GM23338 (cell line): ENCODE data around the gene ARHGEF10L. TPM values are rescaled to one million over a fixed set of nuclear protein-coding genes. Genes with fewer than 3 reads are reported as not detected.
A peak's percentile ranks its signal among the peaks of the same experiment; 100 is the strongest.

ENCODE experiments used
- ATAC-seq: fragments of 200-7000 bp; cut with Tn5 transposase; 3 replicates; pipeline ENCODE4 v1.9.1; 2020
- DNase-seq: peaks from one replicate; pipeline ENCODE4 v3.0.0-alpha.2; 2015; ENCODE audit warnings: low spot score
- H2AFZ ChIP-seq: fragments of 200-600 bp; sonication (generic); 2 replicates; pipeline ENCODE4 v1.8.0; 2016; ENCODE audit warnings: antibody characterized with exemption, mild to moderate bottlenecking, moderate library complexity
- H3F3A ChIP-seq: fragments of 200-600 bp; sonication (generic); replicated peaks from 2 replicates; pipeline ENCODE4 v1.8.0; 2017; ENCODE audit warnings: antibody characterized with exemption, mixed run types, low read depth
- H3K27ac ChIP-seq: fragments of 200-600 bp; sonication (generic); 2 replicates; pipeline ENCODE4 v1.6.1; 2016; ENCODE audit warnings: low read depth
- H3K27me3 ChIP-seq: fragments of 200-600 bp; sonication (generic); 2 replicates; pipeline ENCODE4 v1.8.0; 2016; ENCODE audit warnings: mild to moderate bottlenecking, mixed run types, moderate library complexity; ENCODE audit not compliant: insufficient read depth
- H3K36me3 ChIP-seq: fragments of 200-600 bp; sonication (generic); 2 replicates; pipeline ENCODE4 v1.8.0; 2016; ENCODE audit warnings: mild to moderate bottlenecking; ENCODE audit not compliant: insufficient read depth
- H3K4me1 ChIP-seq: fragments of 200-600 bp; sonication (generic); 2 replicates; pipeline ENCODE4 v1.8.0; 2016; ENCODE audit warnings: mild to moderate bottlenecking, moderate library complexity; ENCODE audit not compliant: insufficient read depth
- H3K4me2 ChIP-seq: fragments of 200-600 bp; sonication (generic); 2 replicates; pipeline ENCODE4 v1.7.1; 2017; ENCODE audit warnings: mixed run types
- H3K4me3 ChIP-seq: fragments of 200-600 bp; sonication (generic); 2 replicates; pipeline ENCODE4 v1.6.1; 2016; ENCODE audit warnings: mixed run types
- H3K79me2 ChIP-seq: fragments of 200-600 bp; sonication (generic); replicated peaks from 2 replicates; pipeline ENCODE4 v1.8.0; 2017; ENCODE audit warnings: mild to moderate bottlenecking; ENCODE audit not compliant: insufficient read depth
- H3K9me2 ChIP-seq: fragments of 200-600 bp; sonication (generic); 2 replicates; pipeline ENCODE4 v1.8.0; 2017; ENCODE audit not compliant: insufficient read depth
- H4K20me1 ChIP-seq: fragments of 200-600 bp; sonication (generic); replicated peaks from 2 replicates; pipeline ENCODE4 v1.8.0; 2017; ENCODE audit warnings: mild to moderate bottlenecking; ENCODE audit not compliant: insufficient read depth
- H3K27ac Mint-ChIP-seq: 2 replicates; pipeline ENCODE4 v1.8.0; 2020; ENCODE audit warnings: inconsistent platforms, mild to moderate bottlenecking, moderate library complexity, mixed read lengths
- H3K27me3 Mint-ChIP-seq: 3 replicates; pipeline ENCODE4 v1.8.0; 2022; ENCODE audit warnings: low read depth, mild to moderate bottlenecking, moderate library complexity, mixed read lengths, inconsistent platforms; ENCODE audit not compliant: insufficient read depth, poor library complexity
- H3K36me3 Mint-ChIP-seq: 3 replicates; pipeline ENCODE4 v1.8.0; 2021; ENCODE audit warnings: low read depth, mild to moderate bottlenecking, inconsistent platforms, moderate library complexity, mixed read lengths
- H3K4me1 Mint-ChIP-seq: 3 replicates; pipeline ENCODE4 v1.8.0; 2020; ENCODE audit warnings: mild to moderate bottlenecking, inconsistent platforms, mixed read lengths
- H3K4me3 Mint-ChIP-seq: 3 replicates; pipeline ENCODE4 v1.8.0; 2021; ENCODE audit warnings: moderate library complexity, mild to moderate bottlenecking, inconsistent platforms, mixed read lengths
- H3K9me3 Mint-ChIP-seq: 3 replicates; pipeline ENCODE4 v1.8.0; 2020; ENCODE audit warnings: moderate library complexity, mild to moderate bottlenecking, inconsistent platforms, mixed read lengths
- CREB1 ChIP-seq: fragments of 250-450 bp; sonication (Bioruptor Pico); IDR thresholded peaks from 2 replicates; pipeline ENCODE4 v1.5.0; 2020; ENCODE audit warnings: low read depth, mild to moderate bottlenecking, moderate library complexity
- CTCF ChIP-seq, 2 experiments: fragments of 200-600 bp in 1 of 2; sonication (generic) in 1 of 2; conservative IDR thresholded peaks; 2 replicates each; pipeline versions ENCODE4 v1.5.1 to v1.6.1; 2016 to 2017; ENCODE audit warnings: antibody characterized with exemption in 2 of 2, low read depth in 2 of 2, mild to moderate bottlenecking in 2 of 2, moderate library complexity in 1 of 2
- EZH2 ChIP-seq: fragments of 200-600 bp; sonication (generic); IDR thresholded peaks from one replicate; pipeline ENCODE4 v1.8.0; 2017; ENCODE audit warnings: antibody characterized with exemption, mild to moderate bottlenecking, low read depth; ENCODE audit not compliant: unreplicated experiment
- STAT1 ChIP-seq: IDR thresholded peaks from one replicate; pipeline ENCODE4 v1.6.1; 2016; ENCODE audit warnings: antibody characterized with exemption; ENCODE audit not compliant: unreplicated experiment
- ZNF114 ChIP-seq: fragments of 250-450 bp; sonication (Bioruptor Pico); IDR thresholded peaks from 2 replicates; pipeline ENCODE4 v1.5.0; 2020; ENCODE audit warnings: mild to moderate bottlenecking, moderate library complexity
- polyA plus RNA-seq: library from polyadenylated mRNA; unstranded; fragments of >200 nt; fragmentation: Nextera tagmentation; extraction: Ambion mirVana; gene quantifications from 2 replicates; pipeline ENCODE4 v1.2.1, GENCODE V29; 2016
- total RNA-seq: library from RNA; depleted of rRNA; stranded (reverse); fragments of >200 nt; shearing (Covaris generic); gene quantifications from 2 replicates; pipeline ENCODE4 v1.2.3, GENCODE V29; 2014
- TF ChIP-seq, protein P1 (sequence below): fragments of 250-450 bp; sonication (Bioruptor Pico); IDR thresholded peaks from 2 replicates; pipeline ENCODE4 v1.5.0; 2020; ENCODE audit warnings: mild to moderate bottlenecking, moderate library complexity
- TF ChIP-seq, protein P2 (sequence below): IDR thresholded peaks from one replicate; pipeline ENCODE4 v1.6.1; 2018; ENCODE audit warnings: antibody characterized with exemption; ENCODE audit not compliant: unreplicated experiment

Gene ARHGEF10L
- total and polyA plus RNA-seq, 2 experiments from 2014 or later = 12.1 to 46.8 TPM

DNA sequence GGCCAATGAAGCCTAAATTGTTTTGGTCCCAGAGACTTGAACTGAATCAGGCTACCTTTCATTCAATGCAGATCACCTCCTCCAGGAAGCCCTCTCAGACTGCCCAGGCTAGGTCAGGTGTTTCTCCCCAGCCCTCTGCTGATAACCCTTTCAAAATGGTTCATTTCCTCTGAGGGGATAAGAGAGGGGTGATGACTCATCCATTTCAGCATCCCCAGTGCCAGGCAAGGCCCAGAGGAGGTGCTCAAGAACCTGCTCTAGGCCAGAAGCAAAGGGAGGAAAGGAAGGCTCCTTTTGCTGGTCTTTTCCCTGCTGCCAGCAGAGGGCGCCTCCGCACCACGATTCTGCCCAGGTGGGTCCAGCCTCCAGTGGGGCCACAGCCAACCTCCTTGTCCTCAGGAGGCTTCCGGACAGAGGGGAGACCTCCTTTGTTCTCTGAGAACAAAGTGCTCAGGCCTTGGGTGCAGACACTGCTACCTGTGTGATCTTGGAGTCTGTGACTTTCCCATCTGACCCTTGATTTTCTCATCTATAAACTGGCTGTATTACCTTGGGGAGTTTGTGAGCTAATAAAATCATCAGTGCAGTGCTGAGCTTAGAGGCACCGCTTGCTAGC lies 45.3 kb upstream of the ARHGEF10L start:
- Histone ChIP-seq H3K27ac (no peak overlapping the region; the same call in 1 of the 2 replicates), H3K4me2 (no peak overlapping the region), H4K20me1 (no peaks in the 10 kb centered on the region), H3K4me1 (peaks cover 8% of the 10 kb centered on the region; the same call in 1 of the 2 replicates), H2AFZ (no peak overlapping the region), H3K36me3 (no peaks in the 10 kb centered on the region), H3K4me3 (no peak overlapping the region), H3F3A (0 out of 2 replicates have a peak, but pooled peaks cover 10% of the 10 kb centered on the region), H3K27me3 (no peaks in the 10 kb centered on the region), H3K9me2 (no peaks in the 10 kb centered on the region), H3K79me2 (no peaks in the 10 kb centered on the region)
- H3K27me3 Mint-ChIP-seq = peaks cover 15% of the 10 kb centered on the region
- H3K4me3 Mint-ChIP-seq = no peak overlapping the region
- TF ChIP-seq, protein P1, sequence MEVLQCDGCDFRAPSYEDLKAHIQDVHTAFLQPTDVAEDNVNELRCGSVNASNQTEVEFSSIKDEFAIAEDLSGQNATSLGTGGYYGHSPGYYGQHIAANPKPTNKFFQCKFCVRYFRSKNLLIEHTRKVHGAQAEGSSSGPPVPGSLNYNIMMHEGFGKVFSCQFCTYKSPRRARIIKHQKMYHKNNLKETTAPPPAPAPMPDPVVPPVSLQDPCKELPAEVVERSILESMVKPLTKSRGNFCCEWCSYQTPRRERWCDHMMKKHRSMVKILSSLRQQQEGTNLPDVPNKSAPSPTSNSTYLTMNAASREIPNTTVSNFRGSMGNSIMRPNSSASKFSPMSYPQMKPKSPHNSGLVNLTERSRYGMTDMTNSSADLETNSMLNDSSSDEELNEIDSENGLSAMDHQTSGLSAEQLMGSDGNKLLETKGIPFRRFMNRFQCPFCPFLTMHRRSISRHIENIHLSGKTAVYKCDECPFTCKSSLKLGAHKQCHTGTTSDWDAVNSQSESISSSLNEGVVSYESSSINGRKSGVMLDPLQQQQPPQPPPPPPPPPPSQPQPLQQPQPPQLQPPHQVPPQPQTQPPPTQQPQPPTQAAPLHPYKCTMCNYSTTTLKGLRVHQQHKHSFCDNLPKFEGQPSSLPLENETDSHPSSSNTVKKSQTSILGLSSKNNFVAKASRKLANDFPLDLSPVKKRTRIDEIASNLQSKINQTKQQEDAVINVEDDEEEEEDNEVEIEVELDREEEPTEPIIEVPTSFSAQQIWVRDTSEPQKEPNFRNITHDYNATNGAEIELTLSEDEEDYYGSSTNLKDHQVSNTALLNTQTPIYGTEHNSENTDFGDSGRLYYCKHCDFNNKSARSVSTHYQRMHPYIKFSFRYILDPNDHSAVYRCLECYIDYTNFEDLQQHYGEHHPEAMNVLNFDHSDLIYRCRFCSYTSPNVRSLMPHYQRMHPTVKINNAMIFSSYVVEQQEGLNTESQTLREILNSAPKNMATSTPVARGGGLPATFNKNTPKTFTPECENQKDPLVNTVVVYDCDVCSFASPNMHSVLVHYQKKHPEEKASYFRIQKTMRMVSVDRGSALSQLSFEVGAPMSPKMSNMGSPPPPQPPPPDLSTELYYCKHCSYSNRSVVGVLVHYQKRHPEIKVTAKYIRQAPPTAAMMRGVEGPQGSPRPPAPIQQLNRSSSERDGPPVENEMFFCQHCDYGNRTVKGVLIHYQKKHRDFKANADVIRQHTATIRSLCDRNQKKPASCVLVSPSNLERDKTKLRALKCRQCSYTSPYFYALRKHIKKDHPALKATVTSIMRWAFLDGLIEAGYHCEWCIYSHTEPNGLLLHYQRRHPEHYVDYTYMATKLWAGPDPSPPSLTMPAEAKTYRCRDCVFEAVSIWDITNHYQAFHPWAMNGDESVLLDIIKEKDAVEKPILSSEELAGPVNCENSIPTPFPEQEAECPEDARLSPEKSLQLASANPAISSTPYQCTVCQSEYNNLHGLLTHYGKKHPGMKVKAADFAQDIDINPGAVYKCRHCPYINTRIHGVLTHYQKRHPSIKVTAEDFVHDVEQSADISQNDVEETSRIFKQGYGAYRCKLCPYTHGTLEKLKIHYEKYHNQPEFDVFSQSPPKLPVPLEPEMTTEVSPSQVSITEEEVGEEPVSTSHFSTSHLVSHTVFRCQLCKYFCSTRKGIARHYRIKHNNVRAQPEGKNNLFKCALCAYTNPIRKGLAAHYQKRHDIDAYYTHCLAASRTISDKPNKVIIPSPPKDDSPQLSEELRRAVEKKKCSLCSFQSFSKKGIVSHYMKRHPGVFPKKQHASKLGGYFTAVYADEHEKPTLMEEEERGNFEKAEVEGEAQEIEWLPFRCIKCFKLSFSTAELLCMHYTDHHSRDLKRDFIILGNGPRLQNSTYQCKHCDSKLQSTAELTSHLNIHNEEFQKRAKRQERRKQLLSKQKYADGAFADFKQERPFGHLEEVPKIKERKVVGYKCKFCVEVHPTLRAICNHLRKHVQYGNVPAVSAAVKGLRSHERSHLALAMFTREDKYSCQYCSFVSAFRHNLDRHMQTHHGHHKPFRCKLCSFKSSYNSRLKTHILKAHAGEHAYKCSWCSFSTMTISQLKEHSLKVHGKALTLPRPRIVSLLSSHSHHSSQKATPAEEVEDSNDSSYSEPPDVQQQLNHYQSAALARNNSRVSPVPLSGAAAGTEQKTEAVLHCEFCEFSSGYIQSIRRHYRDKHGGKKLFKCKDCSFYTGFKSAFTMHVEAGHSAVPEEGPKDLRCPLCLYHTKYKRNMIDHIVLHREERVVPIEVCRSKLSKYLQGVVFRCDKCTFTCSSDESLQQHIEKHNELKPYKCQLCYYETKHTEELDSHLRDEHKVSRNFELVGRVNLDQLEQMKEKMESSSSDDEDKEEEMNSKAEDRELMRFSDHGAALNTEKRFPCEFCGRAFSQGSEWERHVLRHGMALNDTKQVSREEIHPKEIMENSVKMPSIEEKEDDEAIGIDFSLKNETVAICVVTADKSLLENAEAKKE (CRISPR knock-in tag) = peak; percentile 99
- TF ChIP-seq CTCF (conservative IDR thresholded peaks at IDR 0.05; ENCODE audit: low read depth in 2 of 2) = peak; percentile 99
- TF ChIP-seq EZH2 = no peak
- no peak for TF ChIP-seq STAT1
- TF ChIP-seq, protein P2, sequence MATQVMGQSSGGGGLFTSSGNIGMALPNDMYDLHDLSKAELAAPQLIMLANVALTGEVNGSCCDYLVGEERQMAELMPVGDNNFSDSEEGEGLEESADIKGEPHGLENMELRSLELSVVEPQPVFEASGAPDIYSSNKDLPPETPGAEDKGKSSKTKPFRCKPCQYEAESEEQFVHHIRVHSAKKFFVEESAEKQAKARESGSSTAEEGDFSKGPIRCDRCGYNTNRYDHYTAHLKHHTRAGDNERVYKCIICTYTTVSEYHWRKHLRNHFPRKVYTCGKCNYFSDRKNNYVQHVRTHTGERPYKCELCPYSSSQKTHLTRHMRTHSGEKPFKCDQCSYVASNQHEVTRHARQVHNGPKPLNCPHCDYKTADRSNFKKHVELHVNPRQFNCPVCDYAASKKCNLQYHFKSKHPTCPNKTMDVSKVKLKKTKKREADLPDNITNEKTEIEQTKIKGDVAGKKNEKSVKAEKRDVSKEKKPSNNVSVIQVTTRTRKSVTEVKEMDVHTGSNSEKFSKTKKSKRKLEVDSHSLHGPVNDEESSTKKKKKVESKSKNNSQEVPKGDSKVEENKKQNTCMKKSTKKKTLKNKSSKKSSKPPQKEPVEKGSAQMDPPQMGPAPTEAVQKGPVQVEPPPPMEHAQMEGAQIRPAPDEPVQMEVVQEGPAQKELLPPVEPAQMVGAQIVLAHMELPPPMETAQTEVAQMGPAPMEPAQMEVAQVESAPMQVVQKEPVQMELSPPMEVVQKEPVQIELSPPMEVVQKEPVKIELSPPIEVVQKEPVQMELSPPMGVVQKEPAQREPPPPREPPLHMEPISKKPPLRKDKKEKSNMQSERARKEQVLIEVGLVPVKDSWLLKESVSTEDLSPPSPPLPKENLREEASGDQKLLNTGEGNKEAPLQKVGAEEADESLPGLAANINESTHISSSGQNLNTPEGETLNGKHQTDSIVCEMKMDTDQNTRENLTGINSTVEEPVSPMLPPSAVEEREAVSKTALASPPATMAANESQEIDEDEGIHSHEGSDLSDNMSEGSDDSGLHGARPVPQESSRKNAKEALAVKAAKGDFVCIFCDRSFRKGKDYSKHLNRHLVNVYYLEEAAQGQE = no peak
- peak; percentile 49 for TF ChIP-seq CREB1 (CRISPR knock-in tag)
- TF ChIP-seq ZNF114 (CRISPR knock-in tag) = no peak
- ATAC-seq (peak; percentile 96), DNase-seq (peak; percentile 95)
- H3K36me3 Mint-ChIP-seq = peaks cover 4% of the 10 kb centered on the region; the same call in 1 of the 3 replicates
- peak overlapping the region; percentile 91 for H3K27ac Mint-ChIP-seq
- peaks cover 11% of the 10 kb centered on the region; the same call in 2 of the 3 replicates for H3K4me1 Mint-ChIP-seq
- peaks cover 14% of the 10 kb centered on the region for H3K9me3 Mint-ChIP-seq
